HG03025 (cell line): Measurements from ENCODE around the gene B4GALNT1.

Experiments used
- ATAC-seq: cut with Tn5 transposase; IDR thresholded peaks from one replicate; pipeline ENCODE4 v1.9.1; 2021; ENCODE audit warnings: mild to moderate bottlenecking, moderate library complexity; ENCODE audit not compliant: unreplicated experiment, low FRiP score

Gene B4GALNT1

GRCh38 chr12:57609781-57610553 lies 23.0 kb downstream of the B4GALNT1 start:
- ATAC-seq = no peak

DNA sequence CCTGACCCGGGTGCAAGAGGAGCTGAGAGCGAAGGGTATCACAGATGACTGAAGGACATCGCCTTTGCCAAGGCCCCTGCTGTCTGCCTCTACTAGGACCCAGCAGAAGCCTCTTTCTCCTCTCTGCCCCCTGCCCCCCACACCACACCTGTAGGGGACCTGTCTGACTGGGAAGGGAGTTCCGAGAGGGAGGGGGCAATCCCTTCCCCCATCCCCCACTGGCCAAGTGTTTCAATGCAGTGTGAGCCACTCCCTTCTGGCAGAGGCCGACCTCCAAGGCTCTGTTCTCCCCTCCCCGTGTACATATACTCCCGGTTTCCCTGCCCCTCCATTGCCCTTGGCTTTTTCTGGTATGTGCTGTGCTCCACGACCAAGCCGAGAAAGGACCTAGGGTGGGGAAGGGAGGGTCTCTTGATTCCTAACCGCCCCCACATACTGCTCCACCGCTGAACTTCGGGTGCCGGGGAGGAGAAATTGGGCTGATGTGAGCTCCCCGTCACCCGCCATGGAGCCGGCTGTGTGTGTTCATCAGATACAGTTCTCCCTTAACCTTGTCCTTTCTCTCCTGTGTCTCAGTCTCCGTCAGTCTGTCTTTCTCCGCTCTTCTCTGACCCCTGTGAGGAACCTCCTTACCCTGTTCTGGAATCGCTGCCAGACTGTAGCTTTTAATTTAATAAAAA lies 23.8 kb downstream of the B4GALNT1 start:
- ATAC-seq = no peak

GRCh38 chr12:57607958-57608663 lies 24.9 kb downstream of the B4GALNT1 start:
- no peak for ATAC-seq

DNA sequence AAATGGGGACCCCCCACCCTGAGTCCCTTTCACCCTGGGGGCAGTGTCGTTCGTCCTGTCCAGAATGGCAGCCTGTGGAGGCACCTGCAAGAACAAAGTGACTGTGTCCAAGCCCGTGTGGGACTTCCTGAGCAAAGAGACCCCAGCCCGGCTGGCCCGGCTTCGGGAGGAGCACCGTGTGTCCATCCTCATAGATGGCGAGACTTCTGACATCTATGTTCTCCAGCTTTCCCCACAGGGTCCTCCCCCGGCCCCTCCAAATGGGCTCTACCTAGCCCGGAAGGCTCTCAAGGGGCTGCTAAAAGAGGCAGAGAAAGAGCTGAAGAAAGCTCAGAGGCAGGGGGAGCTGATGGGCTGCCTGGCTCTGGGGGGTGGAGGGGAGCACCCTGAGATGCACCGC lies 26.2 kb downstream of the B4GALNT1 start:
- ATAC-seq = no peak

- no peak for ATAC-seq
These were observed 26.6 kb downstream of the B4GALNT1 start for GRCh38 chr12:57606399-57606798.

DNA sequence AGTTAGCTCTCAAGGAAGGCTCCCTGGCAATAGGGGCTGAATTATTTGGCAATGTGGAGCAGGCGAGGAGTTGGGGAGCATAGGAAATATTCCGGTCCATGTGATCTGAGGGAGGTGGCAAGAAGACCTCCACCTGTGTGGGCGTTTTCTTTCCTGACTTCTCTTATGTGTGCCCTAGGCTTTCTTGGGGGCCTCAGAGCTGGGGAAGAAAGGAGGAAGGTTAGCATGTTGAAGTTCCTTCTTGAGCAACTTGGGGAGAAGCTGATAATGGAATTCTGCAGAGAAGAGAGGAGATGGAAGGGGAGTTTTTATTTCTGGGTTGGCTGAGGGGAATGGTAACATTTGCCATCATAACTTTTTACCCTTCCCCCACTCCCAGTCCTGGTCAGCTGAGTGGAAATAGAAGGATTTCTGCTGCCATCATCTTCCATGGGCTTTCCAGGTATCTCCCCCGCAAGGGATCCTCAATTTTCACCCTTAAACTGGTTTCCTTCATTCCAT lies 27.1 kb downstream of the B4GALNT1 start:
- no peak for ATAC-seq

DNA sequence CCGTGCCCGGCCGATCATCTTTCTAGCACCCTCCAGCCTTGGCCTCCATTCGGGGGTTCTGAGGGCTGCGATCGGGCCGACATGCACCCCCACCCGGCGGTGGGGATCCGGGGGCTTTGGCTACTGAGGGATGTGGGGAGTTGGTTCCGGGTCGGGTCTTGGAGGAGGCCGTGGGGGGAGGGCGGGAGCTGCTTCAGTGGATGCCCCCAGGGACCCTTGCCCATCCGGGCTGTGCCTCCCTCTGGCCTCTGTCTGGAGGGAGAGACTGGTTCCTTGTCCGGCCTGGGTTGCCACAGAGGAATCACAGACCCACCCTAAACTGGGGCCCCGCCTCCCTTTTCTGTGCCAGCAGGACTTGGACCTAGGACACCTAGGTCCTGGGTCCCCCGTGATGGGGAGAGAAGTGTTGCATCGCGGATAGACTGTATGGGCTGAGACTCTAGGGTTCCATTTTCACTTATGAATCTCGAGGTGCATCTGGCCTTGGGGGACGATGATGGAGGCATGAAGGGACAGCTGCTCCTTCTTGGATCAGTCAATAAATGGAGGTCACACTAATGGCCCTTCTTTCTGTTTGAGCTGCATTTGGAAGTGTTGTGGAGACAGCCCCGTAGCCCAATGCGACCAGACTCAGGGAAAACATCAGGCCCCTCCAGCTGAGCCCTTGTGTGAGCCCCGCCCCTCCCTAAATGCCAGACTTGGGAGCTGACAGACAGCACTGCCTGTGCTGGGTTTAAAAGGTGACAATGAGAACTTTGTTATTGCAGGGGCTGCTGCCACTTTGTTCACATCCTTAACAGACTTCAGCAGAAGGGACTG lies 27.8 kb downstream of the B4GALNT1 start:
- no peak for ATAC-seq

DNA sequence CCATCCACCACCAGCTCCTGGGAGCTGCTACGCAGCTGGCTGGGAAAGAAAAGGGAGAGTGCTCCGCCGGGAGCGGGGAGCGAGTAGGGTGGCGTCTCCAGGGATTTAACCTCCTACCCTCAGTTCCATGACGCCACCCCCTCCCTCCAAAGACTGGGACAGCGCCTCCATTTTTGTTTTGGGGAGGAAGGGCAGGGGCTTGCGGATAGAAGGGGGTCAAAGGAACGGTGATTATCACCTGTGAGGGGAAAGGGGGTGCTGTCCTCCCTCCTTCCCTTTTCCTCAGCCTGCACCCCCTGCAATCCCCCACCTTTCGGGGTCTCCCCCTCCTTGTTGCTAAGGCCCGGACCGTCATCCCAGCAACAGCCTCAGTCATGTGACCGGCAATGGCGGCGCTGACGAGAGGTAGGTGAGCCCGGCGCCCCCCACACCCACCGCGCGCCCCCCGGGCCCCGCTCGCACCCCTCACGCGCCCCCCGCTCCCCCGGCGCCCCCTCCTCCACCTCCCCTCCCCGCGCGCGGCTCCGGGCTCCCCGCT lies 28.5 kb downstream of the B4GALNT1 start, which contains the start of gene DTX3:
DTX3 (plus strand) TSS at position 371 of the 538 bp plus-strand sequence. CDS start 1,694 bp downstream, outside the sequence.
- ATAC-seq = no peak

GRCh38 chr12:57603815-57604453 lies 29.1 kb downstream of the B4GALNT1 start:
- ATAC-seq = no peak

DNA sequence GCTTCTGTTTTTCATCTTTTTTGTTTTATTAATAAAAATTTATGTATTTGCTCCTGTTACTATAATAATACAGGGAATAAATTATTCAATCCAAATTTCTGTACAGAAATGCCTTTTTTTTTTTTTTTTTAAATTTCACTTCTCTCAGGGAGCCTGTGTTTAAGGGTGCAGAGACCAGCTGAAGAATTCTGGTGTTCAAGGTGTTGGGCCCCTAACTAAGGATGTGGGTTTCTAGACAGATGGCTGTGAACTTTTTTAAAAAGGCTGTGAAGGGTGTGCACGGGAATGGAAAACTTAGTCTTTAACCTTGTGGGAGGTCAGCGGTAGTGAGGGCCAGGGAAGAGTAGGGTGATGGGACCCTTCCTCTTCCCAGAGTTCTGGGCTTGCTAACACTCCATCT lies 29.7 kb downstream of the B4GALNT1 start:
- ATAC-seq = no peak

DNA sequence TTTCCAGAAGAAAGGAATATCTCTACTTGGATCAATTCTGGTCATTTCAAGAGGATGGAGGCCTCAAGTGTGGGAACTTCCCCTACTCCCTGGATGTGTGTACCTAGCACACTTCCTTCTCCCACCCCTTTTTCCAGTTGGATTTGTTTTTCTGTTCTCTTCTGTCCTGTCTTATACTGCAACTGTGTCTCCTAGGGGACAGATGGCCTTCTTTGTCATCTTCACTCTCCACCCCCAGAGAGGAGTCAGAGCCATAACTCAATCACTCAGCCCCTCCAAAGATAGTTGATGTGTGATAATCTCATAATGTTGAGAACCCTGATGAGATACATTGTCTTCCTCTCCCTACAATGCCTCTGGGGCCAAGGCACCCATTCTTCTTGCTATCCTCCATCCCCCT lies 30.5 kb downstream of the B4GALNT1 start:
- ATAC-seq = no peak

DNA sequence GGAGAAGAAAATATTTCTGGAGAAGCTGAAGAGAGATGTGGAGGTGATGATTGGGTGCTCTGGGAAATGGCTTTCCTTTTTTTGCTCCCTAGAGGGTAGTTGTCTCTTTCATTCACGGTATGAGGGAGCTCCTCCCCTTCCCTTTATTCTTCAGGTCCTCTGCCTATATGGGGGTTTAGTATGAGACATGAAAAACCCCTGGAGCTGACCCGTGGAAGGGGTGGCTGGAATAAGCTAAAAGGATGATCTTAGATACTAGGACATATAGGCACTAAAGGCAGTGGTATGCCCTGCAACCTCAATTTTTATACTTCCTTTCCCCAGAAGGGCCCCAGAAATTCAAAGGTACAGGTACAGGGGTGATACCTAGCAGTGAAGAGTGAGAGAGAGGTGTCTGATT lies 32.6 kb downstream of the B4GALNT1 start:
- ATAC-seq = no peak

- no peak for ATAC-seq
These were observed 39.8 kb downstream of the B4GALNT1 start for GRCh38 chr12:57593187-57593586.

DNA sequence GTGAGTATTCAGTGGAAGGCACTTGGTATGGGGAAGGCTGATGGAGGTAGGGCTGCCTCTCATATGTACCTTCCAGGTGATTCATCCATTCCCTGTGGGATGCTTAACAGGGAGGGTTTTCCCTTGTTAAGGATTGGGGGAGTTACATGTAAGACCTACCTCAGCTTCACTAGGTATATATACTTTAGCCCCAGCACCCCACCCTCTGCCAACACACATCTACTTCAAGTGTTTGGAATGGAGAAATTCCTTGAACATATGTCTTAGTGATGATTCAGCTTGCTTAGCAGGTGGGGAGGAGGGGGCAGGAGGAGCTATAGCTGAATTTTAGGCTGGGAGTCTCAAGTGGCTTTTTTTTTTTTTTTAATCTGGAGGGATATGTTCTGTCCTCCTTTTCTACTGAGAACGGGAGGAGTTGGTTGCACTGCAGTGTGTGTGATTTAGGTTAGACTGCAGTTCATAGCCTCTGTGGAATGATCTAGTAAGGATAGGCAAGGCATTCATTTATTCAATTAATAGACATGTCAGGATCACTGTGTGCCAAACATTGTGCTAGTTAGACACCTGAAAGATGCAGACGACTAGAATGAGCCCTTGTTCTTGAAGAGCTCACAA lies 40.3 kb downstream of the B4GALNT1 start:
- ATAC-seq = no peak

GRCh38 chr12:57591782-57592325 lies 41.1 kb downstream of the B4GALNT1 start:
- ATAC-seq = no peak

DNA sequence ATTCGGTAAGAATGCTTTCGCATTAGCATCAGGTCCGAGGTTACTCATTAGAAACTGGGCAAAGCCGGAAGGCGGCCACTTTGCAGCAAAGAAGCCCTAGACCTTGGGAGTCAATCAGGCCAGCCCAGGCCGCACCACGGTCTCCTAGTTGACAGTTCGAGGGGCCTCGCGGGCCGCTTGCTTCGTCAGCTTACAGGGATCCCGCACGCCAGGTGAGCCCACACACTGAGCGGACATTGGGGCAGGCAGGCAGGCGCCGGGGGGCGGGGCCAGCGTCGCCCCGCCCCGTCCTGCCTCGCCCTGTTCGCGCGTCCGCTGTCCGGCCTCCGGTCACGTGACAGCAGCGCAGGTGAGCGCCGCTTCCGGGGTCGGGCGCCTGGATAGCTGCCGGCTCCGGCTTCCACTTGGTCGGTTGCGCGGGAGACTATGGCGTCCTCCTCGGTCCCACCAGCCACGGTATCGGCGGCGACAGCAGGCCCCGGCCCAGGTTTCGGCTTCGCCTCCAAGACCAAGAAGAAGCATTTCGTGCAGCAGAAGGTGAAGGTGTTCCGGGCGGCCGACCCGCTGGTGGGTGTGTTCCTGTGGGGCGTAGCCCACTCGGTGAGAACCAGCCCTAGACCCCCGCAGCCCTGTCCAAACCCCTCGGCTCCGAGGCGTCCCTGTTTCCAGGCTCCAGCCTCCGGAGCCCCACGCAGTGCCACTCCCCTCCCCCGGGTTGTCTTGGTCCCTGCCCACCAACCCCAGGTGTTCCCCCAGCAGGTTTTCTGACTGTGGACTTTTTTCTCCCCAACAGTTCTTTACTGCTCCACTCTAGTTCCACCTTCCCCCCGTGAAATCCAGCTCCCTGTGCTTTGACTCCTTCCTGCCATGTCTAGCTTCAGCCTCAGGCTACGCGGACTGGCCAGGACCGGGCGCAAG lies 41.9 kb downstream of the B4GALNT1 start, which contains the start of gene PIP4K2C:
PIP4K2C (plus strand) TSS at position 329 of the 918 bp plus-strand sequence; CDS start at position 427, 98 bp downstream.
- peak; percentile 85 for ATAC-seq

DNA sequence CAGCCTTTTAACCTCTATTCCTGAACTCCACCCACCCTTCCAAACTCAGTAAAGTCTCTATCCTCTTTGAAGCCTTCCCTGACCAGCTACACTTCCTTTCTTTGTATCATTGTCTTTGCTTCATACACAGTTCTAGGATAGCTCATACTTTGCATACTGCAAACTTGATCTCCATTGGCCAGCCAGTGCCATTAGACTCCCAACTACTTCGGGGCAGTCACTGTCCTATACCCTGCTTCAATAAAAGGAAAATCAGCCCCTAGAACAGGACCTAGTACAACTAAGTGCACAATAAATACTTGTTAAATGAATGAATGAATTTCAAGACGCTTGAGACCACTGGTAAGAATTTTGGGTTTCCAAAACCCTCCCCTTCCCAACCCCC lies 42.5 kb downstream of the B4GALNT1 start:
- ATAC-seq = no peak
